ENCODE measurements around the gene GPR157. TPM values are rescaled to one million over a fixed set of nuclear protein-coding genes. Genes with fewer than 3 reads are reported as not detected.

Gene GPR157
- total RNA-seq, 1 donor from 2014 or later: 7.1 TPM

DNA sequence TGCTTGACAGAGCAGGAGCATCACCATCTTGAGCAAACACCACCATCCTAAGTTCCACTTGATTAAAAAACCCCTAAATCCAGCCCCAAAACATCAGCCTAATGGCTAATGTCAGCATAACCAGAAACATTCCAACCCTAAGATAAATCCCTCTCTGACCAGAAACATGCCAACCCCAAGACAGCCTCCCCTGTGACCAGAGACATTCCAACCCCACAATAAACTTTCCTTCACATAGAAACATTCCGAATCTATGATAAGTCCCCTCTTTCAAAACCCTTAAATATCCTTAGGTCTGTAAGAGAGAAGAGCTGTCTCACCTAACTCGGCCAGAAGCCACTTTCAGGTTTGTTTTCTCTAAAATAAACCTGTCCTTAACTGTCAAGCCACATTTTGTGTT is 42.1 kb downstream of the GPR157 start:
- H3K4me3 ChIP-seq: no peak overlapping the region
- no peak overlapping the region for H3K27ac ChIP-seq
- TF ChIP-seq, protein P1, sequence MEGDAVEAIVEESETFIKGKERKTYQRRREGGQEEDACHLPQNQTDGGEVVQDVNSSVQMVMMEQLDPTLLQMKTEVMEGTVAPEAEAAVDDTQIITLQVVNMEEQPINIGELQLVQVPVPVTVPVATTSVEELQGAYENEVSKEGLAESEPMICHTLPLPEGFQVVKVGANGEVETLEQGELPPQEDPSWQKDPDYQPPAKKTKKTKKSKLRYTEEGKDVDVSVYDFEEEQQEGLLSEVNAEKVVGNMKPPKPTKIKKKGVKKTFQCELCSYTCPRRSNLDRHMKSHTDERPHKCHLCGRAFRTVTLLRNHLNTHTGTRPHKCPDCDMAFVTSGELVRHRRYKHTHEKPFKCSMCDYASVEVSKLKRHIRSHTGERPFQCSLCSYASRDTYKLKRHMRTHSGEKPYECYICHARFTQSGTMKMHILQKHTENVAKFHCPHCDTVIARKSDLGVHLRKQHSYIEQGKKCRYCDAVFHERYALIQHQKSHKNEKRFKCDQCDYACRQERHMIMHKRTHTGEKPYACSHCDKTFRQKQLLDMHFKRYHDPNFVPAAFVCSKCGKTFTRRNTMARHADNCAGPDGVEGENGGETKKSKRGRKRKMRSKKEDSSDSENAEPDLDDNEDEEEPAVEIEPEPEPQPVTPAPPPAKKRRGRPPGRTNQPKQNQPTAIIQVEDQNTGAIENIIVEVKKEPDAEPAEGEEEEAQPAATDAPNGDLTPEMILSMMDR (IDR thresholded peaks at IDR 0.05): no peak
- intact Hi-C loops (cut with DNase I): no loop called here
- no peaks in the 10 kb centered on the region for H3K9me3 ChIP-seq
- H3K36me3 ChIP-seq: no peaks in the 10 kb centered on the region
- H3K4me1 ChIP-seq: peaks cover 0 to 9% of the 10 kb centered on the region in 2 donors
- no peak for DNase-seq (ENCODE audit: low spot score in 2 of 2)
- H3K27me3 ChIP-seq: no peaks in the 10 kb centered on the region

DNA sequence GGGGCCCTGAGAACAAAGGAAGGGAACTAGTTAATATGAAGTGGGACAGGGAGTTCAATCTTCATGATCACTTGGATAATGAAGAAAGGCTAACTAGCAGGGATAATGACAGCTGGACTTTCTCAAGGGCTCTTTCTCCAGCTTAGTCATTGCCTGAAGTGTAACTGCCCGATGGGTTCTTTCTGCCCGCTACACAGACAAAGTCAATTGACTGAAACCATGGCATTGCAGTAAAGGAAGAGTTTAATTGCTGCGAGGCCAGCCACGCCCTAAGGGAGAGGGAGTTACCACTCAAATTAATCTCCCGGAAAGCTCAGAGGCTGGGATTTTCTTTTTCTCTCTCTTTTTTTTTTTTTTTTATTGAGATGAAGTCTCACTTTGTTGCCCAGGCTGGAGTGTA is 42.9 kb downstream of the GPR157 start:
- peaks cover 0 to 9% of the 10 kb centered on the region in 2 donors for H3K4me1 ChIP-seq
- H3K4me3 ChIP-seq: no peak overlapping the region
- no peak overlapping the region for H3K27ac ChIP-seq
- DNase-seq (ENCODE audit: low spot score in 2 of 2): no peak
- no peaks in the 10 kb centered on the region for H3K27me3 ChIP-seq
- TF ChIP-seq, protein P1 (IDR thresholded peaks at IDR 0.05): no peak
- intact Hi-C loops (cut with DNase I): no loop called here
- no peaks in the 10 kb centered on the region for H3K36me3 ChIP-seq
- H3K9me3 ChIP-seq: no peaks in the 10 kb centered on the region

DNA sequence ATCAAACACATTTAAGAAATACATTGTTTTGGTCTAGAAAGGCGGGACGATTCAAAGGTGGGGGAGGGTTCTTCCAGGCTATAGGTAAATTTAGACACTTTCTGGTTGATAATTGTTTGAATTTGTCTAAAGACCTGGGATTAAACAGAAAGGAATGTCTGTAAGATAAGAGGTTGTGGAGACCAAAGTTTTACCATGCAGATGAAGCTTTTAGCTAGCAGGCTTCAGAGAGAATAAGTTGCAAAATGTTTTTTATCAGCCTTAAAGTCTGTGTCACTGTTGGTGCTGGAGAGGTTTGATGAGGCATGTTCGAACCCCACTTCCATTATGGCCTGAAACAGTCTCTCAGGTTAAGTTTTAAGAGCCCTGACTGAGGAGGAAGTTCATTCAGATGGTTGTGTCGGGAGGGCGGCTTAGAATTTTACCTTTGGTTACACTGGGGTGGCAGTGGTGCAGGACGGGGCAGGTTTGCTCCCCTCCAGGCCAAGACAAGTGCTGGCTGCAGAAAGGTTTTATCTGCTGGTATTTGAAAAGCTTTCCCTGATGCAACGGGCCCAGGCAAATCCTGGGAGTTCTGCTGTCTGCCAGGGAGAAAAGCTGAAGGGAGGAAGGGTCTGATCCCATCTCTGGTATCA is 43.5 kb downstream of the GPR157 start:
- H3K4me1 ChIP-seq: peaks cover 0 to 9% of the 10 kb centered on the region in 2 donors
- peak overlapping the region in 1 of 2 donors; percentile 26 for H3K27ac ChIP-seq
- no peaks in the 10 kb centered on the region for H3K9me3 ChIP-seq
- no peaks in the 10 kb centered on the region for H3K36me3 ChIP-seq
- intact Hi-C loops (cut with DNase I): no loop called here
- H3K27me3 ChIP-seq: no peaks in the 10 kb centered on the region
- DNase-seq (ENCODE audit: low spot score in 2 of 2): no peak
- TF ChIP-seq, protein P1 (IDR thresholded peaks at IDR 0.05): no peak
- no peak overlapping the region for H3K4me3 ChIP-seq

DNA sequence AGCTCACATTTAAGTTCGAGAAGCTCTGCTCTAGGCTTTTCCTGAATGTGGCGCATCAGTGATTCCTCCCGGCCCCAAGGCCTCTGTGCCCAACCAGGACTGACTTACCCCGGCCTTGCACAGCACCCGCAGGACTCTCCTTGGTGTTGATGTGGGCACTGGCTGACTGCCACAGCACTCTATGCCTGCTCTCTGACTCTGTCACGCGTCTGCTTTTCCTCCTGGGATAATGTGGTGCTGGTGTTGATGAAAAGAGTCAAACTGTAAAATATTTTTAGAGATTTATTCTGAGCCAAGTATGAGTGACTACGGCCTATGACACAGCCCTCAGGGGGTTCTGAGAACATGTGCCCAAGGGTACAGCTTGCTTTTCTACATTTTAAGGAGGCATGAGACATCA is 44.0 kb downstream of the GPR157 start:
- no peaks in the 10 kb centered on the region for H3K9me3 ChIP-seq
- H3K4me1 ChIP-seq: peaks cover 0 to 9% of the 10 kb centered on the region in 2 donors
- no peak overlapping the region for H3K4me3 ChIP-seq
- no peaks in the 10 kb centered on the region for H3K27me3 ChIP-seq
- intact Hi-C loops (cut with DNase I): no loop called here
- no peaks in the 10 kb centered on the region for H3K36me3 ChIP-seq
- DNase-seq (ENCODE audit: low spot score in 2 of 2): peak; percentile 41 to 83
- H3K27ac ChIP-seq: peak overlapping the region in 1 of 2 donors; percentile 26
- TF ChIP-seq, protein P1 (IDR thresholded peaks at IDR 0.05): no peak

DNA sequence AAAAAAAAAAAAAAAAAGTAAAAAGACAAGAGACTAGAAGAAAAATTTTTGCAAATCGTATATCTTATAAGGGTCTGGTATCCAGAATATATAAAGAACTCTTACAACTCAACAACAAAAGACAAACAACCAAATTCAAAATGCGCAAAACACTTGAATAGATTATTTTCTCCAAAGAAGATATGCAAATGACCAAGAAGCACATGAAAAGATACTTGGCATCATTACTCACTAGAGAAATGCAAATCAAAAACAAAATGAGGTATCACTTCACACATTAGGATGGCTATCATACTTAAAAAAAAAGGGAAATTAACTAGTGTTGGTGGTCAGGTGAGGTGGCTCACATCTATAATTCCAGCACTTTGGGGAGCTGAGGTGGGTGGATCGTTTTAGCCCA is 47.4 kb downstream of the GPR157 start:
- no peaks in the 10 kb centered on the region for H3K27me3 ChIP-seq
- no peak for DNase-seq (ENCODE audit: low spot score in 2 of 2)
- intact Hi-C loops (cut with DNase I): no loop called here
- H3K27ac ChIP-seq: no peak overlapping the region
- H3K4me3 ChIP-seq: no peak overlapping the region
- TF ChIP-seq, protein P1 (IDR thresholded peaks at IDR 0.05): no peak
- no peaks in the 10 kb centered on the region for H3K9me3 ChIP-seq
- H3K36me3 ChIP-seq: no peaks in the 10 kb centered on the region
- H3K4me1 ChIP-seq: peaks cover 0 to 9% of the 10 kb centered on the region in 2 donors

All from ascending aorta (tissue), 2 donors.